Loucy (cell line): ENCODE measurements around the gene RSPRY1.

ENCODE experiments used
- EZH2phosphoT487 ChIP-seq: fragments of 200-600 bp; IDR thresholded peaks from 2 replicates; pipeline ENCODE4 v1.6.1; 2018; ENCODE audit warnings: antibody characterized with exemption, mild to moderate bottlenecking, moderate library complexity, borderline replicate concordance
- TF ChIP-seq, protein P1 (sequence below): fragments of 200-600 bp; sonication (generic); conservative IDR thresholded peaks from 2 replicates; pipeline ENCODE4 v1.5.1; 2014; ENCODE audit warnings: mild to moderate bottlenecking, antibody characterized with exemption, low read length

- TF ChIP-seq, protein P1, sequence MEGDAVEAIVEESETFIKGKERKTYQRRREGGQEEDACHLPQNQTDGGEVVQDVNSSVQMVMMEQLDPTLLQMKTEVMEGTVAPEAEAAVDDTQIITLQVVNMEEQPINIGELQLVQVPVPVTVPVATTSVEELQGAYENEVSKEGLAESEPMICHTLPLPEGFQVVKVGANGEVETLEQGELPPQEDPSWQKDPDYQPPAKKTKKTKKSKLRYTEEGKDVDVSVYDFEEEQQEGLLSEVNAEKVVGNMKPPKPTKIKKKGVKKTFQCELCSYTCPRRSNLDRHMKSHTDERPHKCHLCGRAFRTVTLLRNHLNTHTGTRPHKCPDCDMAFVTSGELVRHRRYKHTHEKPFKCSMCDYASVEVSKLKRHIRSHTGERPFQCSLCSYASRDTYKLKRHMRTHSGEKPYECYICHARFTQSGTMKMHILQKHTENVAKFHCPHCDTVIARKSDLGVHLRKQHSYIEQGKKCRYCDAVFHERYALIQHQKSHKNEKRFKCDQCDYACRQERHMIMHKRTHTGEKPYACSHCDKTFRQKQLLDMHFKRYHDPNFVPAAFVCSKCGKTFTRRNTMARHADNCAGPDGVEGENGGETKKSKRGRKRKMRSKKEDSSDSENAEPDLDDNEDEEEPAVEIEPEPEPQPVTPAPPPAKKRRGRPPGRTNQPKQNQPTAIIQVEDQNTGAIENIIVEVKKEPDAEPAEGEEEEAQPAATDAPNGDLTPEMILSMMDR: no peak
- no peak for TF ChIP-seq EZH2phosphoT487
Measured at GRCh38 chr16:57186872-57187854, 1.0 kb downstream of the RSPRY1 start.
